GM12878 (cell line): Measurements from ENCODE around the gene PCCA. TPM values are rescaled to one million over a fixed set of nuclear protein-coding genes. Genes with fewer than 3 reads are reported as not detected.

Experiments
- ATAC-seq: fragments of 200-7000 bp; cut with Tn5 transposase; 3 replicates; pipeline ENCODE4 v1.9.1; 2020; ENCODE audit warnings: mild to moderate bottlenecking, moderate library complexity
- BruUV-seq: library from RNA; stranded (reverse); fragments of 400-500 nt; replicated peaks from 2 replicates; lab custom pipeline; 2021; lab: Mats Ljungman, UMichigan
- CTCF ChIA-PET: fragments of 300-600 bp; sonication (Branson Sonifier 250); formaldehyde crosslinking; extraction: SDS; loops from one replicate; lab custom pipeline; 2021; ENCODE audit warnings: inconsistent platforms; lab: Yijun Ruan, JAX
- POLR2A ChIA-PET: fragments of 350-600 bp; formaldehyde crosslinking; extraction: SDS; loops from one replicate; lab custom pipeline; 2021; ENCODE audit warnings: inconsistent platforms; lab: Charles Lee
- RAD21 ChIA-PET: fragments of 300-600 bp; sonication (Branson Sonifier 250); formaldehyde crosslinking; loops from one replicate; lab custom pipeline; 2023; ENCODE audit warnings: antibody characterized with exemption; ENCODE audit not compliant: unreplicated experiment; lab: Charles Lee
- SMC1A ChIA-PET: fragments of 300-600 bp; sonication (Branson Sonifier 250); formaldehyde crosslinking; loops from one replicate; lab custom pipeline; 2023; ENCODE audit not compliant: unreplicated experiment, uncharacterized antibody; lab: Charles Lee
- DNase-seq: peaks from one replicate; pipeline ENCODE4 v3.0.0-alpha.2; 2011; ENCODE audit warnings: low read depth, low spot score
- FAIRE-seq: peaks from 3 replicates; lab custom pipeline; 2011; peaks lifted over from hg19 to GRCh38; lab: Jason Lieb, UNC
- H2AFZ ChIP-seq: 2 replicates; pipeline ENCODE4 v1.6.0; 2011; ENCODE audit warnings: low read depth, low read length, control low read depth; ENCODE audit not compliant: control insufficient read depth
- H3K27ac ChIP-seq: 2 replicates; pipeline ENCODE4 v1.5.1; 2011; ENCODE audit warnings: control low read depth; ENCODE audit not compliant: control insufficient read depth, insufficient read depth
- H3K27me3 ChIP-seq, 2 experiments: replicated peaks in 1 of 2; 2 replicates each; pipeline versions ENCODE4 v1.6.0 to v1.6.1; 2011; ENCODE audit warnings: low read length in 1 of 2; ENCODE audit not compliant: control insufficient read depth in 2 of 2, insufficient read depth in 2 of 2
- H3K36me3 ChIP-seq, 2 experiments: 2 replicates each; pipeline ENCODE4 v1.5.1; 2011; ENCODE audit warnings: low read length in 1 of 2; ENCODE audit not compliant: control insufficient read depth in 2 of 2, insufficient read depth in 2 of 2
- H3K4me1 ChIP-seq: 2 replicates; pipeline ENCODE4 v1.6.1; 2011; ENCODE audit warnings: mild to moderate bottlenecking, low read length, moderate library complexity, mixed read lengths; ENCODE audit not compliant: control insufficient read depth, insufficient read depth
- H3K4me2 ChIP-seq: 2 replicates; pipeline ENCODE4 v1.6.0; 2011; ENCODE audit warnings: control low read depth; ENCODE audit not compliant: control insufficient read depth, insufficient read depth
- H3K4me3 ChIP-seq: fragments of 200-600 bp; sonication (generic); 2 replicates; pipeline ENCODE4 v1.5.1; 2016
- H3K79me2 ChIP-seq: 2 replicates; pipeline ENCODE4 v1.6.0; 2011; ENCODE audit warnings: low read length; ENCODE audit not compliant: control insufficient read depth, insufficient read depth
- H3K9ac ChIP-seq: 2 replicates; pipeline ENCODE4 v1.8.0; 2011; ENCODE audit warnings: low read length, control low read depth, mixed read lengths; ENCODE audit not compliant: control insufficient read depth, insufficient read depth
- H3K9me3 ChIP-seq: replicated peaks from 3 replicates; pipeline ENCODE4 v1.5.1; 2011; ENCODE audit warnings: mild to moderate bottlenecking, low read length; ENCODE audit not compliant: control insufficient read depth, insufficient read depth
- H4K20me1 ChIP-seq: 2 replicates; pipeline ENCODE4 v1.6.0; 2011; ENCODE audit not compliant: control insufficient read depth, insufficient read depth
- CBX5 ChIP-seq: sonication (generic); IDR thresholded peaks from 2 replicates; pipeline ENCODE4 v1.6.1; 2016; ENCODE audit warnings: low read depth, moderate library complexity, mild to moderate bottlenecking, inconsistent platforms
- CEBPB ChIP-seq, 2 experiments: fragments of 150-350 bp in 1 of 2; IDR thresholded peaks; 2 replicates each; pipeline ENCODE4 v1.6.1; 2012 to 2014; ENCODE audit warnings: low read depth in 2 of 2, low read length in 2 of 2, borderline replicate concordance in 1 of 2, inconsistent platforms in 1 of 2
- EED ChIP-seq: sonication (generic); IDR thresholded peaks from 2 replicates; pipeline ENCODE4 v1.6.1; 2016; ENCODE audit warnings: antibody characterized with exemption, low read depth
- ESRRA ChIP-seq: IDR thresholded peaks from 2 replicates; pipeline ENCODE4 v1.6.1; 2012; ENCODE audit warnings: mild to moderate bottlenecking, low read length, improper control_type of control experiment
- IRF4 ChIP-seq: IDR thresholded peaks from 2 replicates; pipeline ENCODE4 v1.6.1; 2011; ENCODE audit warnings: low read depth, low read length
- NFYA ChIP-seq: IDR thresholded peaks from 2 replicates; pipeline ENCODE4 v1.6.1; 2011; ENCODE audit warnings: low read depth, mild to moderate bottlenecking, low read length, improper control_type of control experiment, borderline replicate concordance
- RFX5 ChIP-seq: IDR thresholded peaks from 2 replicates; pipeline ENCODE4 v1.6.1; 2011; ENCODE audit warnings: low read depth, low read length, improper control_type of control experiment
- ZNF622 ChIP-seq: fragments of 450-650 bp; IDR thresholded peaks from 2 replicates; pipeline ENCODE4 v1.6.1; 2017; ENCODE audit warnings: mild to moderate bottlenecking, inconsistent platforms
- ZSCAN29 ChIP-seq: fragments of 450-650 bp; IDR thresholded peaks from 2 replicates; pipeline ENCODE4 v1.6.1; 2017; ENCODE audit warnings: mild to moderate bottlenecking, moderate library complexity
- WGBS: methylation state at CpG from one replicate; pipeline ENCODE4 v1.1.6; 2016; ENCODE audit warnings: low lambda C conversion rate; ENCODE audit not compliant: insufficient replicate concordance, insufficient coverage; ENCODE audit errors: missing lambda C conversion rate; 5-methylcytosine and 5-hydroxymethylcytosine counted together
- in situ Hi-C: fragments of 300-500 bp; cut with MboI; formaldehyde crosslinking; loops from 9 replicates; pipeline ENCODE4 v1.14.3; 2018; ENCODE audit warnings: mixed read lengths
- intact Hi-C: fragments of 100-400 bp; cut with micrococcal nuclease; formaldehyde crosslinking; loops from one replicate; pipeline ENCODE4 v1.14.2; 2022; ENCODE audit not compliant: unreplicated experiment
- polyA plus RNA-seq, 11 experiments: library from polyadenylated mRNA; depleted of rRNA in 4 of 11; unstranded in 6 of 11; stranded (reverse) in 5 of 11; fragments of >200 nt; fragmentation: Nextera tagmentation in 4 of 11; fragmentation: Illumina TruSeq in 1 of 11; extraction: Ambion mirVana in 4 of 11; extraction: Trizol in 1 of 11; gene quantifications; 1 replicate in 1 of 11; 2 replicates in 10 of 11; pipeline versions ENCODE4 v1.2.1 to v1.2.3, GENCODE V29; 2011 to 2016; ENCODE audit warnings: inconsistent platforms in 2 of 11, missing spikeins in 2 of 11, low read depth in 1 of 11
- total RNA-seq, 4 experiments: library from RNA; depleted of rRNA in 3 of 4; stranded (reverse); fragments of >200 nt in 3 of 4; fragmentation: Illumina TruSeq in 1 of 4; extraction: Trizol in 1 of 4; gene quantifications; 2 replicates each; pipeline versions ENCODE4 v1.2.1 to v1.2.3, GENCODE V29; 2013 to 2021
- TF ChIP-seq, protein P1 (sequence below): fragments of 150-350 bp; IDR thresholded peaks from 2 replicates; pipeline ENCODE4 v1.6.1; 2016; ENCODE audit warnings: low read depth, low read length
- TF ChIP-seq, protein P2 (sequence below): fragments of 450-650 bp; IDR thresholded peaks from 2 replicates; pipeline ENCODE4 v1.6.1; 2017; ENCODE audit warnings: antibody characterized with exemption, mild to moderate bottlenecking, moderate library complexity
- TF ChIP-seq, protein P3 (sequence below): fragments of 450-650 bp; IDR thresholded peaks from 2 replicates; pipeline ENCODE4 v1.6.1; 2017; ENCODE audit warnings: low read depth, mild to moderate bottlenecking, moderate library complexity
- TF ChIP-seq, protein P4 (sequence below): fragments of 450-650 bp; IDR thresholded peaks from 2 replicates; pipeline ENCODE4 v1.6.1; 2017; ENCODE audit warnings: mild to moderate bottlenecking, moderate library complexity

The PCCA gene
- total and polyA plus RNA-seq, 10 of the 15 experiments (the other 5 are each of a cell fraction or from before 2014, with no cell fraction given): 5.9 to 18.2 (median 12.4) TPM

DNA sequence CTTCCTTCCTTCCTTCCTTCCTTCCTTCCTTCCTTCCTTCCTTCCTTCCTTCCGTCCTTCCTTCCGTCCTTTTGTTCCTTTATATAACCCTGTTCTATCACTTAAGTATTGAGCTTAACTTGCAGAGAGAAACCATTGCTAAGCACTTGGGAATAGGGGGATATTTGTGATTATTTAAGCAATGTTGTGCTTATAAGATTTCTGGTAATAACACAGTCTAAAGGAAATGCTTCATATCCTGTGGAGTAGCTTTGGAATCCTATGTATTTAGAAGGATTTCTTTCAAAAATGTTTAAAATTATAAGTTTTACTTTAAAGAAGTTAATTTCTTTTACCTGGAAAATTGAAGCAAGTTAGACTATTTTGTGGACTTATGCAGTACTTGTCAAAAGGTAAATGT lies 209.8 kb downstream of the PCCA start:
- intact Hi-C loops (no loop called here), in situ Hi-C loops (no loop called here)
- Histone ChIP-seq H3K4me2 (no peak overlapping the region), H2AFZ (no peak overlapping the region), H3K27ac (no peak overlapping the region), H3K79me2 (no peaks in the 10 kb centered on the region), H3K4me3 (no peak overlapping the region), H3K9ac (no peak overlapping the region), H3K4me1 (no peaks in the 10 kb centered on the region), H4K20me1 (no peaks in the 10 kb centered on the region), H3K36me3 (no peaks in the 10 kb centered on the region; a peak in 1 of 4 replicates), H3K9me3 (no peaks in the 10 kb centered on the region), H3K27me3 (no peaks in the 10 kb centered on the region)
- ChIA-PET SMC1A (no interaction called here), POLR2A (interaction anchor here (0.6 kb wide), 1 partner anchor 265 kb away, joined by 4 read pairs; no protein-coding TSS in a partner anchor), RAD21 (no interaction called here), CTCF (no interaction called here)
- no peak for FAIRE-seq
- no peak for DNase-seq
- no TSS peak for BruUV-seq
- ATAC-seq: no peak
- WGBS: no CpG with 5 or more reads among the region's 2 CpGs
- no peak for TF ChIP-seq NFYA
- TF ChIP-seq ZSCAN29: no peak
- TF ChIP-seq CBX5: no peak
- TF ChIP-seq CEBPB (IDR thresholded peaks at IDR 0.05; ENCODE audit: borderline replicate concordance in 1 of 2, low read depth in 2 of 2, low read length in 2 of 2): no peak
- no peak for TF ChIP-seq EED
- TF ChIP-seq, protein P1, sequence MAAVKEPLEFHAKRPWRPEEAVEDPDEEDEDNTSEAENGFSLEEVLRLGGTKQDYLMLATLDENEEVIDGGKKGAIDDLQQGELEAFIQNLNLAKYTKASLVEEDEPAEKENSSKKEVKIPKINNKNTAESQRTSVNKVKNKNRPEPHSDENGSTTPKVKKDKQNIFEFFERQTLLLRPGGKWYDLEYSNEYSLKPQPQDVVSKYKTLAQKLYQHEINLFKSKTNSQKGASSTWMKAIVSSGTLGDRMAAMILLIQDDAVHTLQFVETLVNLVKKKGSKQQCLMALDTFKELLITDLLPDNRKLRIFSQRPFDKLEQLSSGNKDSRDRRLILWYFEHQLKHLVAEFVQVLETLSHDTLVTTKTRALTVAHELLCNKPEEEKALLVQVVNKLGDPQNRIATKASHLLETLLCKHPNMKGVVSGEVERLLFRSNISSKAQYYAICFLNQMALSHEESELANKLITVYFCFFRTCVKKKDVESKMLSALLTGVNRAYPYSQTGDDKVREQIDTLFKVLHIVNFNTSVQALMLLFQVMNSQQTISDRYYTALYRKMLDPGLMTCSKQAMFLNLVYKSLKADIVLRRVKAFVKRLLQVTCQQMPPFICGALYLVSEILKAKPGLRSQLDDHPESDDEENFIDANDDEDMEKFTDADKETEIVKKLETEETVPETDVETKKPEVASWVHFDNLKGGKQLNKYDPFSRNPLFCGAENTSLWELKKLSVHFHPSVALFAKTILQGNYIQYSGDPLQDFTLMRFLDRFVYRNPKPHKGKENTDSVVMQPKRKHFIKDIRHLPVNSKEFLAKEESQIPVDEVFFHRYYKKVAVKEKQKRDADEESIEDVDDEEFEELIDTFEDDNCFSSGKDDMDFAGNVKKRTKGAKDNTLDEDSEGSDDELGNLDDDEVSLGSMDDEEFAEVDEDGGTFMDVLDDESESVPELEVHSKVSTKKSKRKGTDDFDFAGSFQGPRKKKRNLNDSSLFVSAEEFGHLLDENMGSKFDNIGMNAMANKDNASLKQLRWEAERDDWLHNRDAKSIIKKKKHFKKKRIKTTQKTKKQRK: no peak
- no peak for TF ChIP-seq RFX5
- TF ChIP-seq, protein P2, sequence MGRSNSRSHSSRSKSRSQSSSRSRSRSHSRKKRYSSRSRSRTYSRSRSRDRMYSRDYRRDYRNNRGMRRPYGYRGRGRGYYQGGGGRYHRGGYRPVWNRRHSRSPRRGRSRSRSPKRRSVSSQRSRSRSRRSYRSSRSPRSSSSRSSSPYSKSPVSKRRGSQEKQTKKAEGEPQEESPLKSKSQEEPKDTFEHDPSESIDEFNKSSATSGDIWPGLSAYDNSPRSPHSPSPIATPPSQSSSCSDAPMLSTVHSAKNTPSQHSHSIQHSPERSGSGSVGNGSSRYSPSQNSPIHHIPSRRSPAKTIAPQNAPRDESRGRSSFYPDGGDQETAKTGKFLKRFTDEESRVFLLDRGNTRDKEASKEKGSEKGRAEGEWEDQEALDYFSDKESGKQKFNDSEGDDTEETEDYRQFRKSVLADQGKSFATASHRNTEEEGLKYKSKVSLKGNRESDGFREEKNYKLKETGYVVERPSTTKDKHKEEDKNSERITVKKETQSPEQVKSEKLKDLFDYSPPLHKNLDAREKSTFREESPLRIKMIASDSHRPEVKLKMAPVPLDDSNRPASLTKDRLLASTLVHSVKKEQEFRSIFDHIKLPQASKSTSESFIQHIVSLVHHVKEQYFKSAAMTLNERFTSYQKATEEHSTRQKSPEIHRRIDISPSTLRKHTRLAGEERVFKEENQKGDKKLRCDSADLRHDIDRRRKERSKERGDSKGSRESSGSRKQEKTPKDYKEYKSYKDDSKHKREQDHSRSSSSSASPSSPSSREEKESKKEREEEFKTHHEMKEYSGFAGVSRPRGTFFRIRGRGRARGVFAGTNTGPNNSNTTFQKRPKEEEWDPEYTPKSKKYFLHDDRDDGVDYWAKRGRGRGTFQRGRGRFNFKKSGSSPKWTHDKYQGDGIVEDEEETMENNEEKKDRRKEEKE: no peak
- no peak for TF ChIP-seq IRF4
- TF ChIP-seq, protein P3, sequence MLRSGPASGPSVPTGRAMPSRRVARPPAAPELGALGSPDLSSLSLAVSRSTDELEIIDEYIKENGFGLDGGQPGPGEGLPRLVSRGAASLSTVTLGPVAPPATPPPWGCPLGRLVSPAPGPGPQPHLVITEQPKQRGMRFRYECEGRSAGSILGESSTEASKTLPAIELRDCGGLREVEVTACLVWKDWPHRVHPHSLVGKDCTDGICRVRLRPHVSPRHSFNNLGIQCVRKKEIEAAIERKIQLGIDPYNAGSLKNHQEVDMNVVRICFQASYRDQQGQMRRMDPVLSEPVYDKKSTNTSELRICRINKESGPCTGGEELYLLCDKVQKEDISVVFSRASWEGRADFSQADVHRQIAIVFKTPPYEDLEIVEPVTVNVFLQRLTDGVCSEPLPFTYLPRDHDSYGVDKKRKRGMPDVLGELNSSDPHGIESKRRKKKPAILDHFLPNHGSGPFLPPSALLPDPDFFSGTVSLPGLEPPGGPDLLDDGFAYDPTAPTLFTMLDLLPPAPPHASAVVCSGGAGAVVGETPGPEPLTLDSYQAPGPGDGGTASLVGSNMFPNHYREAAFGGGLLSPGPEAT: no peak
- TF ChIP-seq, protein P4, sequence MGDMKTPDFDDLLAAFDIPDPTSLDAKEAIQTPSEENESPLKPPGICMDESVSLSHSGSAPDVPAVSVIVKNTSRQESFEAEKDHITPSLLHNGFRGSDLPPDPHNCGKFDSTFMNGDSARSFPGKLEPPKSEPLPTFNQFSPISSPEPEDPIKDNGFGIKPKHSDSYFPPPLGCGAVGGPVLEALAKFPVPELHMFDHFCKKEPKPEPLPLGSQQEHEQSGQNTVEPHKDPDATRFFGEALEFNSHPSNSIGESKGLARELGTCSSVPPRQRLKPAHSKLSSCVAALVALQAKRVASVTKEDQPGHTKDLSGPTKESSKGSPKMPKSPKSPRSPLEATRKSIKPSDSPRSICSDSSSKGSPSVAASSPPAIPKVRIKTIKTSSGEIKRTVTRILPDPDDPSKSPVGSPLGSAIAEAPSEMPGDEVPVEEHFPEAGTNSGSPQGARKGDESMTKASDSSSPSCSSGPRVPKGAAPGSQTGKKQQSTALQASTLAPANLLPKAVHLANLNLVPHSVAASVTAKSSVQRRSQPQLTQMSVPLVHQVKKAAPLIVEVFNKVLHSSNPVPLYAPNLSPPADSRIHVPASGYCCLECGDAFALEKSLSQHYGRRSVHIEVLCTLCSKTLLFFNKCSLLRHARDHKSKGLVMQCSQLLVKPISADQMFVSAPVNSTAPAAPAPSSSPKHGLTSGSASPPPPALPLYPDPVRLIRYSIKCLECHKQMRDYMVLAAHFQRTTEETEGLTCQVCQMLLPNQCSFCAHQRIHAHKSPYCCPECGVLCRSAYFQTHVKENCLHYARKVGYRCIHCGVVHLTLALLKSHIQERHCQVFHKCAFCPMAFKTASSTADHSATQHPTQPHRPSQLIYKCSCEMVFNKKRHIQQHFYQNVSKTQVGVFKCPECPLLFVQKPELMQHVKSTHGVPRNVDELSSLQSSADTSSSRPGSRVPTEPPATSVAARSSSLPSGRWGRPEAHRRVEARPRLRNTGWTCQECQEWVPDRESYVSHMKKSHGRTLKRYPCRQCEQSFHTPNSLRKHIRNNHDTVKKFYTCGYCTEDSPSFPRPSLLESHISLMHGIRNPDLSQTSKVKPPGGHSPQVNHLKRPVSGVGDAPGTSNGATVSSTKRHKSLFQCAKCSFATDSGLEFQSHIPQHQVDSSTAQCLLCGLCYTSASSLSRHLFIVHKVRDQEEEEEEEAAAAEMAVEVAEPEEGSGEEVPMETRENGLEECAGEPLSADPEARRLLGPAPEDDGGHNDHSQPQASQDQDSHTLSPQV: no peak
- TF ChIP-seq ZNF622: no peak
- no peak for TF ChIP-seq ESRRA
